ENCODE results near the gene PIGS. TPM values are rescaled to one million over a fixed set of nuclear protein-coding genes. Genes with fewer than 3 reads are reported as not detected.

PIGS gene
- total and polyA plus RNA-seq, 2 of the 13 experiments (the other 11 are each of a cell fraction or from before 2014, with no cell fraction given): 31.7 to 42.6 TPM

GRCh38 chr17:28598799-28599310 lies 27.5 kb upstream of the PIGS start, which contains the start of gene SPAG5 (continued):
- TF ChIP-seq ZNF646 (CRISPR knock-in tag; IDR thresholded peaks at IDR 0.05): no peak; the same call in 1 of the 2 replicates
- peak; percentile 64; the same call in 1 of the 2 replicates for TF ChIP-seq ELF3 (CRISPR knock-in tag; IDR thresholded peaks at IDR 0.05)
- no peak for TF ChIP-seq EP300 (IDR thresholded peaks at IDR 0.05; ENCODE audit: low read depth in 2 of 2, low read length in 2 of 2)
- no peak for TF ChIP-seq EP300 (CRISPR knock-in tag; IDR thresholded peaks at IDR 0.05; ENCODE audit: borderline replicate concordance)
- no peak for TF ChIP-seq REST (IDR thresholded peaks at IDR 0.05; ENCODE audit: borderline replicate concordance in 1 of 2, low read depth in 1 of 2, low read length in 2 of 2)
- TF ChIP-seq ZNF850 (CRISPR knock-in tag; conservative IDR thresholded peaks at IDR 0.05): no peak
- no peak for TF ChIP-seq ZNF234 (CRISPR knock-in tag; conservative IDR thresholded peaks at IDR 0.05)
- TF ChIP-seq KLF6 (CRISPR knock-in tag; IDR thresholded peaks at IDR 0.05): no peak
- TF ChIP-seq ZNF337 (CRISPR knock-in tag; IDR thresholded peaks at IDR 0.05; ENCODE audit: borderline replicate concordance, low read depth): no peak
- TF ChIP-seq ZNF761 (CRISPR knock-in tag; conservative IDR thresholded peaks at IDR 0.05): peak; percentile 76; the same call in 1 of the 2 replicates
- TF ChIP-seq ZGPAT (CRISPR knock-in tag; IDR thresholded peaks at IDR 0.05): peak; percentile 50; the same call in 1 of the 2 replicates
- no peak for TF ChIP-seq ZNF644 (CRISPR knock-in tag; IDR thresholded peaks at IDR 0.05; ENCODE audit: low read depth)
- TF ChIP-seq GTF2F1 (IDR thresholded peaks at IDR 0.05; ENCODE audit: low read length): no peak
- TF ChIP-seq IRF2 (CRISPR knock-in tag; IDR thresholded peaks at IDR 0.05): no peak
- TF ChIP-seq ZNF616 (CRISPR knock-in tag; IDR thresholded peaks at IDR 0.05; ENCODE audit: low read depth): no peak
- no peak for TF ChIP-seq PBX3 (CRISPR knock-in tag; IDR thresholded peaks at IDR 0.05; ENCODE audit: borderline replicate concordance)
